Right lung (tissue), 10 donors: ENCODE results near the gene NAPA. TPM values are rescaled to one million over a fixed set of nuclear protein-coding genes. Genes with fewer than 3 reads are reported as not detected.
A peak's percentile ranks its signal among the peaks of the same experiment; 100 is the strongest.

Experiments
- DNase-seq, 2 donors: peaks; one replicate each; pipeline ENCODE4 v3.0.0-alpha.2; 2013
- long read RNA-seq, 8 donors: transcript quantifications; one replicate each; lab custom pipeline, GENCODE V29; 2026
- polyA plus RNA-seq, 5 donors: library from polyadenylated mRNA; unstranded; fragments of 120-200 nt; gene quantifications; one replicate each; pipeline versions ENCODE4 v1.2.1 to v1.2.3, GENCODE V29; 2013; ENCODE audit warnings: inconsistent platforms in 1 of 5, low replicate concordance in 1 of 5; ENCODE audit not compliant: insufficient read length in 5 of 5, insufficient read depth in 1 of 5

The NAPA gene
- 100 to 1,000 TPM; 107 to 155 (median 119) TPM for polyA plus RNA-seq
- long read RNA-seq, donor 1, transcript NAPA-201 (11 exons, 1,839 nt), result major isoform, 26 of 37 reads
- long read RNA-seq, donor 1, partial matches to known transcripts, result 6 of 37 reads
- long read RNA-seq, donor 1, other reads (novel, unspliced or antisense), result 0 of 37 reads
- long read RNA-seq, donor 2, transcript NAPA-201 (11 exons, 1,839 nt), result major isoform, 12 of 13 reads
- long read RNA-seq, donor 2, partial matches to known transcripts, result 0 of 13 reads
- long read RNA-seq, donor 2, other reads (novel, unspliced or antisense), result 0 of 13 reads
- long read RNA-seq, donor 3, transcript NAPA-201 (11 exons, 1,839 nt), result major isoform, 16 of 20 reads
- long read RNA-seq, donor 3, partial matches to known transcripts, result 0 of 20 reads
- long read RNA-seq, donor 3, other reads (novel, unspliced or antisense), result 0 of 20 reads
- long read RNA-seq, donor 4, transcript NAPA-201 (11 exons, 1,839 nt), result major isoform, 16 of 16 reads
- long read RNA-seq, donor 4, partial matches to known transcripts, result 0 of 16 reads
- long read RNA-seq, donor 4, other reads (novel, unspliced or antisense), result 0 of 16 reads
- long read RNA-seq, donor 5, transcript NAPA-201 (11 exons, 1,839 nt), result major isoform, 26 of 34 reads
- long read RNA-seq, donor 5, partial matches to known transcripts, result 0 of 34 reads
- long read RNA-seq, donor 5, other reads (novel, unspliced or antisense), result 5 of 34 reads
- long read RNA-seq, donor 6, transcript NAPA-201 (11 exons, 1,839 nt), result major isoform, 37 of 41 reads
- long read RNA-seq, donor 6, partial matches to known transcripts, result 0 of 41 reads
- long read RNA-seq, donor 6, other reads (novel, unspliced or antisense), result 0 of 41 reads
- long read RNA-seq, donor 7, transcript NAPA-201 (11 exons, 1,839 nt), result major isoform, 23 of 28 reads
- long read RNA-seq, donor 7, partial matches to known transcripts, result 0 of 28 reads
- long read RNA-seq, donor 7, other reads (novel, unspliced or antisense), result 0 of 28 reads
- long read RNA-seq, donor 8, transcript NAPA-201 (11 exons, 1,839 nt), result major isoform, 9 of 10 reads
- long read RNA-seq, donor 8, partial matches to known transcripts, result 0 of 10 reads
- long read RNA-seq, donor 8, other reads (novel, unspliced or antisense), result 0 of 10 reads

- peak; percentile 100 for DNase-seq
Observed at GRCh38 chr19:47514869-47515588, at the start of gene NAPA. Gene NAPA (minus strand): TSS chr19:47515063. CDS start chr19:47514940, 123 bp downstream.

GRCh38 chr19:47564081-47564480 lies 49.2 kb upstream of the NAPA start:
- no peak for DNase-seq

- DNase-seq, result no peak
Observed at GRCh38 chr19:47561440-47562057, 46.7 kb upstream of the NAPA start.

- DNase-seq, result no peak
Observed at GRCh38 chr19:47560999-47561398, 46.1 kb upstream of the NAPA start.

GRCh38 chr19:47550129-47550528 lies 35.3 kb upstream of the NAPA start:
- DNase-seq, result no peak

GRCh38 chr19:47549261-47549862 lies 34.5 kb upstream of the NAPA start:
- DNase-seq, result peak; percentile 16 to 24

- no peak for DNase-seq
Observed at GRCh38 chr19:47547199-47547598, 32.3 kb upstream of the NAPA start.

GRCh38 chr19:47545061-47545948 lies 30.4 kb upstream of the NAPA start:
- no peak for DNase-seq

- DNase-seq, result no peak
Observed at GRCh38 chr19:47544476-47544875, 29.6 kb upstream of the NAPA start.

GRCh38 chr19:47544075-47544474 lies 29.2 kb upstream of the NAPA start:
- no peak for DNase-seq

- no peak for DNase-seq
Observed at GRCh38 chr19:47542030-47542475, 27.2 kb upstream of the NAPA start.

GRCh38 chr19:47541518-47541917 lies 26.7 kb upstream of the NAPA start:
- DNase-seq, result no peak

GRCh38 chr19:47540748-47541147 lies 25.9 kb upstream of the NAPA start:
- DNase-seq, result no peak

GRCh38 chr19:47539747-47540311 lies 25.0 kb upstream of the NAPA start:
- no peak for DNase-seq

GRCh38 chr19:47538812-47539211 lies 23.9 kb upstream of the NAPA start:
- DNase-seq, result no peak

- DNase-seq, result no peak
Observed at GRCh38 chr19:47537493-47537892, 22.6 kb upstream of the NAPA start.

GRCh38 chr19:47534628-47535027 lies 19.8 kb upstream of the NAPA start:
- DNase-seq, result no peak

- no peak for DNase-seq
Observed at GRCh38 chr19:47531640-47532387, 17.0 kb upstream of the NAPA start.
